ENCODE data around the gene ADSS1.

DNA sequence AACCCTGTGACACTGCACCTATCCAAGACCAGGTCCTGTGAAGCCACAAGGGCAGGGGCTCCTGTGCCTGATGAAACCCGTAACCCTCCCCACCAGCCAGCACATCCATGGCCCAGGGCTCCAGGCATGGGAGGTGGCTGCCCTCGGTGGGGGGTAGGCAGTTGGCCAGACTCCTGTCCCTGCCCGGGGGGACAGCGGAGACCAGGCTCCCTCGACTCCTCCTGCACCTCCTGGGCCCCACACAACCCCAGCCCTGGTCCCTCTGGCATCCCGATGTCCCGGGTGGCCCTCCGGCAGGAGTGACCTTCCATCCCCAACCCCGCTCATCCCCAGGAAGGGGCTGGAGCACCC lies 60.2 kb downstream of the ADSS1 start:
- TF ChIP-seq, protein P1, sequence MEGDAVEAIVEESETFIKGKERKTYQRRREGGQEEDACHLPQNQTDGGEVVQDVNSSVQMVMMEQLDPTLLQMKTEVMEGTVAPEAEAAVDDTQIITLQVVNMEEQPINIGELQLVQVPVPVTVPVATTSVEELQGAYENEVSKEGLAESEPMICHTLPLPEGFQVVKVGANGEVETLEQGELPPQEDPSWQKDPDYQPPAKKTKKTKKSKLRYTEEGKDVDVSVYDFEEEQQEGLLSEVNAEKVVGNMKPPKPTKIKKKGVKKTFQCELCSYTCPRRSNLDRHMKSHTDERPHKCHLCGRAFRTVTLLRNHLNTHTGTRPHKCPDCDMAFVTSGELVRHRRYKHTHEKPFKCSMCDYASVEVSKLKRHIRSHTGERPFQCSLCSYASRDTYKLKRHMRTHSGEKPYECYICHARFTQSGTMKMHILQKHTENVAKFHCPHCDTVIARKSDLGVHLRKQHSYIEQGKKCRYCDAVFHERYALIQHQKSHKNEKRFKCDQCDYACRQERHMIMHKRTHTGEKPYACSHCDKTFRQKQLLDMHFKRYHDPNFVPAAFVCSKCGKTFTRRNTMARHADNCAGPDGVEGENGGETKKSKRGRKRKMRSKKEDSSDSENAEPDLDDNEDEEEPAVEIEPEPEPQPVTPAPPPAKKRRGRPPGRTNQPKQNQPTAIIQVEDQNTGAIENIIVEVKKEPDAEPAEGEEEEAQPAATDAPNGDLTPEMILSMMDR (IDR thresholded peaks at IDR 0.05) = no peak
- TF ChIP-seq EP300 (IDR thresholded peaks at IDR 0.05) = no peak
- TF ChIP-seq POLR2AphosphoS5 (IDR thresholded peaks at IDR 0.05) = no peak
- TF ChIP-seq POLR2A (IDR thresholded peaks at IDR 0.05) = no peak
